Measurements from ENCODE around the gene PLXDC1.

DNA sequence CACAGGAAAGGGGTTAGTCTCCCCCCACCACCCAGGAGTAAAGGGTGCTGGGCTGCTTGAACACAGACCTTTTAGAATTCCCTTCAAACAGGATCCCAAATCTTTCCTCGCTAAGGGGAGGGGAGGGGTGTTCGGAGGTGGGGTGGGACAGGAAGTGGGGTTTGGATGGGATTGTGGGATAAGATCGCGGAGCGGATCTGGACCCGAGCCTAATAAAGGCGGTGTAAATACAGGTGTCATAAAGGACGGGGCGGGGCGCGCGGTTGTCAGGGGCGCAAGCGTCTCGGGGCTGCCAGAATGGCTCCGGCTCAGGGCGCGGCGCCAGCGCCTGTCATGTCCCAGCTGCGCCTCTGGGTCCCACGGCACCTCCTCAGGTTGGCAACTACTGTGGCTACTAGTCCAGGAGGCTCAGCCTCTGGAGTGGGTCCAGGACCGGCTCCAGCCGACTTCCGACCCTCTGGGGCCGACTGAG lies 124.4 kb downstream of the PLXDC1 start:
- TF ChIP-seq, protein P1, sequence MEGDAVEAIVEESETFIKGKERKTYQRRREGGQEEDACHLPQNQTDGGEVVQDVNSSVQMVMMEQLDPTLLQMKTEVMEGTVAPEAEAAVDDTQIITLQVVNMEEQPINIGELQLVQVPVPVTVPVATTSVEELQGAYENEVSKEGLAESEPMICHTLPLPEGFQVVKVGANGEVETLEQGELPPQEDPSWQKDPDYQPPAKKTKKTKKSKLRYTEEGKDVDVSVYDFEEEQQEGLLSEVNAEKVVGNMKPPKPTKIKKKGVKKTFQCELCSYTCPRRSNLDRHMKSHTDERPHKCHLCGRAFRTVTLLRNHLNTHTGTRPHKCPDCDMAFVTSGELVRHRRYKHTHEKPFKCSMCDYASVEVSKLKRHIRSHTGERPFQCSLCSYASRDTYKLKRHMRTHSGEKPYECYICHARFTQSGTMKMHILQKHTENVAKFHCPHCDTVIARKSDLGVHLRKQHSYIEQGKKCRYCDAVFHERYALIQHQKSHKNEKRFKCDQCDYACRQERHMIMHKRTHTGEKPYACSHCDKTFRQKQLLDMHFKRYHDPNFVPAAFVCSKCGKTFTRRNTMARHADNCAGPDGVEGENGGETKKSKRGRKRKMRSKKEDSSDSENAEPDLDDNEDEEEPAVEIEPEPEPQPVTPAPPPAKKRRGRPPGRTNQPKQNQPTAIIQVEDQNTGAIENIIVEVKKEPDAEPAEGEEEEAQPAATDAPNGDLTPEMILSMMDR (IDR thresholded peaks at IDR 0.05): no peak
- TF ChIP-seq TCF7L2 (IDR thresholded peaks at IDR 0.05; ENCODE audit: low read depth, low read length) (no peak), POLR2AphosphoS5 (IDR thresholded peaks at IDR 0.05; ENCODE audit: low read depth, low read length) (no peak)
- TF ChIP-seq, protein P2, sequence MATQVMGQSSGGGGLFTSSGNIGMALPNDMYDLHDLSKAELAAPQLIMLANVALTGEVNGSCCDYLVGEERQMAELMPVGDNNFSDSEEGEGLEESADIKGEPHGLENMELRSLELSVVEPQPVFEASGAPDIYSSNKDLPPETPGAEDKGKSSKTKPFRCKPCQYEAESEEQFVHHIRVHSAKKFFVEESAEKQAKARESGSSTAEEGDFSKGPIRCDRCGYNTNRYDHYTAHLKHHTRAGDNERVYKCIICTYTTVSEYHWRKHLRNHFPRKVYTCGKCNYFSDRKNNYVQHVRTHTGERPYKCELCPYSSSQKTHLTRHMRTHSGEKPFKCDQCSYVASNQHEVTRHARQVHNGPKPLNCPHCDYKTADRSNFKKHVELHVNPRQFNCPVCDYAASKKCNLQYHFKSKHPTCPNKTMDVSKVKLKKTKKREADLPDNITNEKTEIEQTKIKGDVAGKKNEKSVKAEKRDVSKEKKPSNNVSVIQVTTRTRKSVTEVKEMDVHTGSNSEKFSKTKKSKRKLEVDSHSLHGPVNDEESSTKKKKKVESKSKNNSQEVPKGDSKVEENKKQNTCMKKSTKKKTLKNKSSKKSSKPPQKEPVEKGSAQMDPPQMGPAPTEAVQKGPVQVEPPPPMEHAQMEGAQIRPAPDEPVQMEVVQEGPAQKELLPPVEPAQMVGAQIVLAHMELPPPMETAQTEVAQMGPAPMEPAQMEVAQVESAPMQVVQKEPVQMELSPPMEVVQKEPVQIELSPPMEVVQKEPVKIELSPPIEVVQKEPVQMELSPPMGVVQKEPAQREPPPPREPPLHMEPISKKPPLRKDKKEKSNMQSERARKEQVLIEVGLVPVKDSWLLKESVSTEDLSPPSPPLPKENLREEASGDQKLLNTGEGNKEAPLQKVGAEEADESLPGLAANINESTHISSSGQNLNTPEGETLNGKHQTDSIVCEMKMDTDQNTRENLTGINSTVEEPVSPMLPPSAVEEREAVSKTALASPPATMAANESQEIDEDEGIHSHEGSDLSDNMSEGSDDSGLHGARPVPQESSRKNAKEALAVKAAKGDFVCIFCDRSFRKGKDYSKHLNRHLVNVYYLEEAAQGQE (IDR thresholded peaks at IDR 0.05; ENCODE audit: insufficient read depth in 1 of 2, low read depth in 2 of 2, low read length in 1 of 2): no peak

All from Panc1 (cell line).